ENCODE results near the gene NALCN.

- TF ChIP-seq, protein P1, sequence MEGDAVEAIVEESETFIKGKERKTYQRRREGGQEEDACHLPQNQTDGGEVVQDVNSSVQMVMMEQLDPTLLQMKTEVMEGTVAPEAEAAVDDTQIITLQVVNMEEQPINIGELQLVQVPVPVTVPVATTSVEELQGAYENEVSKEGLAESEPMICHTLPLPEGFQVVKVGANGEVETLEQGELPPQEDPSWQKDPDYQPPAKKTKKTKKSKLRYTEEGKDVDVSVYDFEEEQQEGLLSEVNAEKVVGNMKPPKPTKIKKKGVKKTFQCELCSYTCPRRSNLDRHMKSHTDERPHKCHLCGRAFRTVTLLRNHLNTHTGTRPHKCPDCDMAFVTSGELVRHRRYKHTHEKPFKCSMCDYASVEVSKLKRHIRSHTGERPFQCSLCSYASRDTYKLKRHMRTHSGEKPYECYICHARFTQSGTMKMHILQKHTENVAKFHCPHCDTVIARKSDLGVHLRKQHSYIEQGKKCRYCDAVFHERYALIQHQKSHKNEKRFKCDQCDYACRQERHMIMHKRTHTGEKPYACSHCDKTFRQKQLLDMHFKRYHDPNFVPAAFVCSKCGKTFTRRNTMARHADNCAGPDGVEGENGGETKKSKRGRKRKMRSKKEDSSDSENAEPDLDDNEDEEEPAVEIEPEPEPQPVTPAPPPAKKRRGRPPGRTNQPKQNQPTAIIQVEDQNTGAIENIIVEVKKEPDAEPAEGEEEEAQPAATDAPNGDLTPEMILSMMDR (IDR thresholded peaks at IDR 0.05) = no peak
- TF ChIP-seq EZH2 (IDR thresholded peaks at IDR 0.05; ENCODE audit: borderline replicate concordance, insufficient read depth, low read depth, low read length, poor library complexity, severe bottlenecking) = no peak
Observed at GRCh38 chr13:101327871-101328270, 88.4 kb downstream of the NALCN start.

Measured in B cell (primary cell).